ENCODE data around the gene MYO18A. TPM values are rescaled to one million over a fixed set of nuclear protein-coding genes. Genes with fewer than 3 reads are reported as not detected.

The MYO18A gene
- total RNA-seq, 4 donors from 2014 or later = 33.2 to 104 (median 59.3) TPM

GRCh38 chr17:29162082-29162908 is 17.9 kb downstream of the MYO18A start:
- intact Hi-C loops (cut with DNase I; ENCODE audit: low total_unique reads) = no loop called here
- Histone ChIP-seq H3K9me3 (no peaks in the 10 kb centered on the region), H3K4me1 (peaks cover 0 to 9% of the 10 kb centered on the region in 2 donors), H3K4me3 (no peak overlapping the region), H3K36me3 (no peaks in the 10 kb centered on the region), H3K27me3 (no peaks in the 10 kb centered on the region), H3K27ac (no peak overlapping the region)
- DNase-seq = no peak
- TF ChIP-seq POLR2A (IDR thresholded peaks at IDR 0.05) (no peak), CTCF (IDR thresholded peaks at IDR 0.05) (no peak)

- intact Hi-C loops (cut with DNase I; ENCODE audit: low total_unique reads) = no loop called here
- peaks cover 0 to 20% of the 10 kb centered on the region in 2 donors for H3K4me1 ChIP-seq
- H3K9me3 ChIP-seq = no peaks in the 10 kb centered on the region
Measured at GRCh38 chr17:29160253-29160652, 19.9 kb downstream of the MYO18A start.

GRCh38 chr17:29159306-29159860 is 20.8 kb downstream of the MYO18A start:
- Histone ChIP-seq H3K4me3 (no peak overlapping the region), H3K27me3 (no peaks in the 10 kb centered on the region), H3K27ac (no peak overlapping the region), H3K9me3 (no peaks in the 10 kb centered on the region), H3K36me3 (no peaks in the 10 kb centered on the region), H3K4me1 (peaks cover 0 to 29% of the 10 kb centered on the region in 2 donors)
- intact Hi-C loops (cut with DNase I; ENCODE audit: low total_unique reads) = no loop called here
- no peak for DNase-seq
- TF ChIP-seq POLR2A (IDR thresholded peaks at IDR 0.05) (no peak), CTCF (IDR thresholded peaks at IDR 0.05) (no peak)

More at GRCh38 chr17:29160253-29160652, 19.9 kb downstream of the MYO18A start:
- no peak for TF ChIP-seq CTCF (IDR thresholded peaks at IDR 0.05)
- no peak for TF ChIP-seq POLR2A (IDR thresholded peaks at IDR 0.05)
- H3K27ac ChIP-seq = no peak overlapping the region
- H3K4me3 ChIP-seq = no peak overlapping the region
- H3K36me3 ChIP-seq = no peaks in the 10 kb centered on the region
- no peak for DNase-seq
- H3K27me3 ChIP-seq = no peaks in the 10 kb centered on the region

- Histone ChIP-seq H3K4me1 (peaks cover 0 to 29% of the 10 kb centered on the region in 2 donors), H3K27ac (no peak overlapping the region), H3K9me3 (no peaks in the 10 kb centered on the region), H3K4me3 (no peak overlapping the region), H3K27me3 (no peaks in the 10 kb centered on the region), H3K36me3 (no peaks in the 10 kb centered on the region)
- no peak for DNase-seq
- intact Hi-C loops (cut with DNase I; ENCODE audit: low total_unique reads) = no loop called here
- TF ChIP-seq CTCF (IDR thresholded peaks at IDR 0.05) = no peak
- no peak for TF ChIP-seq POLR2A (IDR thresholded peaks at IDR 0.05)
Measured at GRCh38 chr17:29158488-29159275, 21.5 kb downstream of the MYO18A start.

All from uterus (tissue), 4 donors.